Mucosa of rectum (tissue), 2 donors: ENCODE data around the gene TAGLN3.

Experiments
- H3K27ac ChIP-seq, 2 donors: one replicate each; pipeline ENCODE4 v1.7.0; 2013; ENCODE audit warnings: inconsistent platforms in 2 of 2, low read depth in 2 of 2, low read length in 2 of 2
- H3K27me3 ChIP-seq, 2 donors: one replicate each; pipeline ENCODE4 v1.7.0; 2013; ENCODE audit warnings: low read length in 2 of 2; ENCODE audit not compliant: control insufficient read depth in 2 of 2, insufficient read depth in 2 of 2
- H3K36me3 ChIP-seq, 2 donors: one replicate each; pipeline ENCODE4 v1.7.0; 2013; ENCODE audit warnings: low read length in 2 of 2; ENCODE audit not compliant: control insufficient read depth in 2 of 2, insufficient read depth in 2 of 2
- H3K4me1 ChIP-seq, 2 donors: one replicate each; pipeline ENCODE4 v1.7.0; 2013; ENCODE audit warnings: low read length in 2 of 2, mild to moderate bottlenecking in 1 of 2; ENCODE audit not compliant: control insufficient read depth in 2 of 2, insufficient read depth in 2 of 2
- H3K4me3 ChIP-seq, 2 donors: one replicate each; pipeline ENCODE4 v1.7.0; 2013; ENCODE audit warnings: low read length in 2 of 2
- H3K9ac ChIP-seq, 2 donors: one replicate each; pipeline ENCODE4 v1.7.0; 2013; ENCODE audit warnings: low read length in 2 of 2, low read depth in 1 of 2, mild to moderate bottlenecking in 1 of 2
- H3K9me3 ChIP-seq, 2 donors: one replicate each; pipeline ENCODE4 v1.7.0; 2013; ENCODE audit warnings: low read length in 2 of 2; ENCODE audit not compliant: control insufficient read depth in 2 of 2
- donor health status: healthy.
- donor health status: Normal muscosa, but diverticular disease.

The TAGLN3 gene

GRCh38 chr3:111961461-111962164 lies 37.1 kb upstream of the TAGLN3 start:
- peaks cover 0 to 2% of the 10 kb centered on the region in 2 donors for H3K4me1 ChIP-seq
- H3K9me3 ChIP-seq = no peaks in the 10 kb centered on the region
- H3K9ac ChIP-seq = no peak overlapping the region
- H3K4me3 ChIP-seq = no peak overlapping the region
- no peaks in the 10 kb centered on the region for H3K27me3 ChIP-seq
- no peak overlapping the region for H3K27ac ChIP-seq
- H3K36me3 ChIP-seq = no peaks in the 10 kb centered on the region

DNA sequence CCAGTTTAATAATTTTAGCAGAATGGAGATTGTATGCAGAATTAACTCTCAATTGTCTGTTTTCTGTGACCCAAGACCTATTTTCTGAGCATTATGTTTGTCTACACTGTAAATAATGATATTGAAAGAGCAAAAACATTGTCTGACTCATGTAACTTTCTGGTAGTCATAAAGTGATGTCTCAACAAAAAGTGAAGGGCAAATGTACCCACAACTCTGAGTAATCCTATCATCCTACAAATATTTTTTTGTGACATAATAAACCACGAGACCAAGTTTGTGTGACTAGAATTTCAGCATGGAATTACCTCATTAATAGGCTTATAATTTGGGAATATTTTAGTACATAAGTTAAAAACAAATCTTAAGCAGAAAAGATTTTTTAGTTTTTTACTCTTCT lies 35.3 kb upstream of the TAGLN3 start:
- peaks cover 0 to 2% of the 10 kb centered on the region in 2 donors for H3K4me1 ChIP-seq
- no peaks in the 10 kb centered on the region for H3K27me3 ChIP-seq
- H3K9me3 ChIP-seq = no peaks in the 10 kb centered on the region
- no peak overlapping the region for H3K27ac ChIP-seq
- H3K9ac ChIP-seq = no peak overlapping the region
- H3K4me3 ChIP-seq = no peak overlapping the region
- H3K36me3 ChIP-seq = no peaks in the 10 kb centered on the region

- H3K4me3 ChIP-seq = no peak overlapping the region
- no peaks in the 10 kb centered on the region for H3K9me3 ChIP-seq
- H3K4me1 ChIP-seq = peaks cover 0 to 2% of the 10 kb centered on the region in 2 donors
- no peaks in the 10 kb centered on the region for H3K27me3 ChIP-seq
- H3K27ac ChIP-seq = no peak overlapping the region
- no peak overlapping the region for H3K9ac ChIP-seq
- no peaks in the 10 kb centered on the region for H3K36me3 ChIP-seq
Observed at GRCh38 chr3:111965484-111965883, 33.2 kb upstream of the TAGLN3 start.

GRCh38 chr3:111967068-111967467 lies 31.7 kb upstream of the TAGLN3 start:
- H3K4me1 ChIP-seq = peaks cover 0 to 2% of the 10 kb centered on the region in 2 donors
- no peak overlapping the region for H3K27ac ChIP-seq
- no peak overlapping the region for H3K4me3 ChIP-seq
- no peaks in the 10 kb centered on the region for H3K27me3 ChIP-seq
- H3K9ac ChIP-seq = no peak overlapping the region
- no peaks in the 10 kb centered on the region for H3K36me3 ChIP-seq
- no peaks in the 10 kb centered on the region for H3K9me3 ChIP-seq

- H3K27ac ChIP-seq = no peak overlapping the region
- H3K9ac ChIP-seq = no peak overlapping the region
- H3K36me3 ChIP-seq = no peaks in the 10 kb centered on the region
Observed at GRCh38 chr3:111967651-111968274, 31.0 kb upstream of the TAGLN3 start.

DNA sequence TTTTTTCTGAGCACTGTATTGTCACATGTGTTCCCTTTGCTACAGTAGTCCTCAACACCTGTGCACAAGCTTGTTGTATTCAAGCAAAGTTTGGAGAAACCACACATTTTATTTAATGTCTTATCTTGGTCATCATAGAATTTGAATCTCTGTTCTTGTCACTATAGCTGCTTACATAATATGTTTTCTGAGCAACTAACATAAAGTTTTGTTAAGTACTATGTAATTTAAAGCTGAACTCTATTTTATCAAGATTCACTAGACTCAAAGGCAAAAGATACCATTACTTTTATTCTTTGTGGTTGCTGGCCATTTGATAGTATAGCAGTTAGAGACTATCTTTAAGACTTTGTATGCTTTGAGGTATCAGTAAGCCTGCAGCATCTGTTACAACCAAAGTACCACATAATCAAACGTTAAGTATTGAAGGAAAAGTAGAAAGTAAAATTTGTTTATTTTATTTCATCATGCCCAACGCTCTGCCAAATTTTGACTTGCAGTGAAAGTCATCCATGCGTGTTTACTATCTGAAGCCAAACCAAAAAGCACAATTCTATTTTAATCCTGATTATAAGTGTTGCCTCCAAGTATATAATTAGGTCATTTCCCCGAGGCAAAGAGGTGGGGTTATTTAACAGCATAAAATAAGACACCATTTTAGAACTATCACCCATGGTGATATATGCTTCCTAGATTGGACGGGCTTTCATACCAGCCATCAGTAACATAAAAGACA lies 30.2 kb upstream of the TAGLN3 start:
- H3K27me3 ChIP-seq = no peaks in the 10 kb centered on the region
- H3K36me3 ChIP-seq = no peaks in the 10 kb centered on the region
- H3K9me3 ChIP-seq = no peaks in the 10 kb centered on the region
- H3K4me1 ChIP-seq = peaks cover 0 to 2% of the 10 kb centered on the region in 2 donors
- H3K4me3 ChIP-seq = no peak overlapping the region
- no peak overlapping the region for H3K9ac ChIP-seq
- no peak overlapping the region for H3K27ac ChIP-seq

More at GRCh38 chr3:111967651-111968274, 31.0 kb upstream of the TAGLN3 start:
- no peak overlapping the region for H3K4me3 ChIP-seq
- no peaks in the 10 kb centered on the region for H3K27me3 ChIP-seq
- H3K9me3 ChIP-seq = no peaks in the 10 kb centered on the region
- peaks cover 0 to 2% of the 10 kb centered on the region in 2 donors for H3K4me1 ChIP-seq

DNA sequence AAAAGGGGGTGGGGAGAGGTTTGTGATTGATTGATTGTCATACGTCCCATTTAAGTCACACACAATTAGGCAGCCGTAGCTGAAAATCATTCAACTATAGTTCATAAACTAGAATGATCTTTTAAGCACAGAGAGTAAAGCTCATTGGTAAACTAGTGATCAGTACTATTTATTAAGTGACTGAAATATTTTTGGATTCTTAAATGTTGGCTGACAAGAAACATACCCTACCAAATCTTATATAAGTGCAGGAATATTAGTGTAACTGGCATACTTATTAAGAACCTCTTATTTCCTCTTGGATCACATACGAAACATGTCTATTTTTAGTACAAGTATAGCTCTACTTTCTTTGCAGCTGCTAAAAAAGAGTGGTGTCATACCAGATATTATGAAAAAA lies 28.3 kb upstream of the TAGLN3 start:
- peaks cover 0 to 2% of the 10 kb centered on the region in 2 donors for H3K4me1 ChIP-seq
- no peaks in the 10 kb centered on the region for H3K9me3 ChIP-seq
- no peaks in the 10 kb centered on the region for H3K36me3 ChIP-seq
- H3K27ac ChIP-seq = no peak overlapping the region
- no peaks in the 10 kb centered on the region for H3K27me3 ChIP-seq
- H3K9ac ChIP-seq = no peak overlapping the region
- H3K4me3 ChIP-seq = no peak overlapping the region

DNA sequence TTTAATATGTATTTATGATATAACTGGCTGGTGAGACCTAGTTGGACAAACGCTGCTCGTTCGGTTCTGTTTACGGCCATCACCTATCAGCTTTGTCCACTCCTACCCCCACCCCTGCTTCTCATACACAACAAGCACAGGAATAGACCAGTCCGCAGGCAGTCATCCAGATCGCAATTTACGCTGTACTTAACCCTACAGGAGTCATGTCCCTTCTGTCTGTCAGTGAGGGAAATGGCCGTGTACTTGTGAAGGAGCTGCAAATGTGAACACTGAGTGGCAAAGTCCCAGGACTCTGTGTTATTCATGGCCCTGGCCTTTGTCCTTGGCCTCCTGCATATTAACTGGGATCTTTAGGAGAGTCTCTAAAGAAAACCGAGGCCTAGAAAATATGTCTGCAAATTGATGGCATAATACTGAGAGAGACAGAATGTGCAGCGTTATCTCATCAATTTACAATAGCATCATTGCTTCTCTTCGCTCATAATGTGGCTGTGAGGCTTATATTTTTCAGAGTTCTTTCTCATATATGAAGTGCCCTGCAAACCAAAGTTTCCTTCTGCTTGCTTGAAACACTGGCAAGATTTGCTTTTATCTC lies 27.1 kb upstream of the TAGLN3 start:
- H3K4me1 ChIP-seq = no peaks in the 10 kb centered on the region
- H3K9me3 ChIP-seq = no peaks in the 10 kb centered on the region
- H3K27me3 ChIP-seq = no peaks in the 10 kb centered on the region
- H3K36me3 ChIP-seq = no peaks in the 10 kb centered on the region
- no peak overlapping the region for H3K27ac ChIP-seq
- no peak overlapping the region for H3K4me3 ChIP-seq
- no peak overlapping the region for H3K9ac ChIP-seq

- H3K9ac ChIP-seq = no peak overlapping the region
- no peaks in the 10 kb centered on the region for H3K4me1 ChIP-seq
- H3K9me3 ChIP-seq = no peaks in the 10 kb centered on the region
- H3K27me3 ChIP-seq = no peaks in the 10 kb centered on the region
- H3K4me3 ChIP-seq = no peak overlapping the region
- no peaks in the 10 kb centered on the region for H3K36me3 ChIP-seq
- no peak overlapping the region for H3K27ac ChIP-seq
Observed at GRCh38 chr3:111972891-111973290, 25.8 kb upstream of the TAGLN3 start.

DNA sequence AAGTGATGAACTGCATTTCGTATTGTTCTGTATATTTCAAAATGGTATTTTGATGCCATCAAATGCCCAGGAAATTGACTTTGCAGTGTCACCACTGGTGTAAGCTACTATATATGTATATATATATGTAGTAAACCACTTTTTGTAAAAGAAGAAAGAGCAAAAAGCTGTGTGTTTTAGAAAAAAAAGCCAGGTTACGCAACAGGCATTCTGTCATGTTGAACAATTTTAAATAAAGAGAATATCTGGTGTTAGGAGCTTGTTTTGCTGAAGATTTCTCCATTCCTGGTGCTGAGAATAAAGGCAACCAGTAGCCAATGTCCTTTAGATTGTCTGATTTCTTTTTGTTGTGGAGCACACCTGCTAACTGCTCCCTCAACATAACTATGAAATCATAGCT lies 23.6 kb upstream of the TAGLN3 start:
- Histone ChIP-seq H3K27ac (no peak overlapping the region), H3K9ac (no peak overlapping the region), H3K9me3 (no peaks in the 10 kb centered on the region), H3K36me3 (no peaks in the 10 kb centered on the region), H3K4me1 (peaks cover 7 to 8% of the 10 kb centered on the region in 2 donors), H3K4me3 (no peak overlapping the region), H3K27me3 (no peaks in the 10 kb centered on the region)
